GM21529 (cell line): ENCODE results near the gene SNRNP25.

Source experiments
- ATAC-seq: cut with Tn5 transposase; IDR thresholded peaks from one replicate; pipeline ENCODE4 v1.9.1; 2021; ENCODE audit not compliant: unreplicated experiment

The SNRNP25 gene

DNA sequence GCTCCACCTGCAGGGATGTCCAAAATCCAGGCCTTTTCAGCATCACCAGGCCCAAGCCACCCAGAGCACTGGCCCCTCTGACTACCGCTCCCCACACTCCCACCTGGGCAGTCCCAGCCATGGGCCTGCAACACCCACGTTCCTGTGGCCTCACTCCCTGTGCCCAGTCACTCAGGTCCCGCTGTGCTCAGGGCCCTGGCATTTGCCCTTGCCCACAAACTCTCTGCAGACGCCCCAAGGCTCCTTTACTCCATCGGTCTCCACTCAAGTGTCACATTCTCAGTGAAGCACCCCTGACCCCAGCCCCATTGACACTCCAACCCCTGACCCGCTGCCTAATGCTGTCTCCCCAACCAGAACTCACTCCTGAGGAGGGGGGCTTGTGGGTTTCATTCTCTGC is 48.0 kb downstream of the SNRNP25 start:
- no peak for ATAC-seq

- ATAC-seq: no peak
Observed at GRCh38 chr16:102060-102855, 48.6 kb downstream of the SNRNP25 start.

GRCh38 chr16:104355-104754 is 50.7 kb downstream of the SNRNP25 start:
- no peak for ATAC-seq

GRCh38 chr16:104928-105327 is 51.3 kb downstream of the SNRNP25 start:
- no peak for ATAC-seq

DNA sequence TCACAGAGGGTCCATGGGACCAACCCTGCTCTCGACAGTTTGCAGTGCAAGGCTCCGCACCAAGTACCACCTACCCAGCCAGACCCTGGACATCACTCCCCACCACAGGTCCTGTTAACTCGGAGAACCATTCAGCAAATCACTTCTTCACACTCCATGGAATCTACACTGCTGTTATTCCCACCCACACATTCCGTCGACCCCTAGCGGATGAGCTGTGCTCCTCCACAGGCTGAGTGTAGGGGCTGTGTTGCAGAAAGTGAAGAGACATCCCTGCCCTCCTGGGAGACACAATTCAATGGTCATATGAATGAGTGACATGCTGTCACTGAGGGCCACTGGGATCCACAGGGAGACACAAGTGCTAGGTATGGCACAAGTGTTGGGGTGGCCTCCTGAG is 51.9 kb downstream of the SNRNP25 start:
- no peak for ATAC-seq

- no peak for ATAC-seq
Observed at GRCh38 chr16:106623-107324, 53.1 kb downstream of the SNRNP25 start.
